Liver (tissue), 9 donors: ENCODE measurements around the gene TSEN2. TPM values are rescaled to one million over a fixed set of nuclear protein-coding genes. Genes with fewer than 3 reads are reported as not detected.

ENCODE experiments used
- DNase-seq: peaks from one replicate; pipeline ENCODE4 v3.0.0-alpha.2; 2017; ENCODE audit warnings: low spot score
- H3K27ac ChIP-seq, 2 donors: one replicate each; pipeline ENCODE4 v1.7.0; 2013; ENCODE audit warnings: inconsistent platforms in 2 of 2, low read length in 2 of 2, control low read depth in 1 of 2, low read depth in 1 of 2, mild to moderate bottlenecking in 1 of 2
- H3K27me3 ChIP-seq, 4 donors: one replicate each; pipeline versions ENCODE4 v1.6.1 to v1.7.0; 2013; ENCODE audit warnings: low read length in 3 of 4, inconsistent platforms in 1 of 4, mild to moderate bottlenecking in 1 of 4, moderate library complexity in 1 of 4; ENCODE audit not compliant: control insufficient read depth in 4 of 4, insufficient read depth in 4 of 4
- H3K36me3 ChIP-seq, 4 donors: one replicate each; pipeline versions ENCODE4 v1.6.1 to v1.7.0; 2013; ENCODE audit warnings: low read length in 3 of 4, mild to moderate bottlenecking in 3 of 4, low read depth in 1 of 4, moderate library complexity in 1 of 4; ENCODE audit not compliant: control insufficient read depth in 4 of 4, insufficient read depth in 3 of 4
- H3K4me1 ChIP-seq, 4 donors: one replicate each; pipeline versions ENCODE4 v1.6.1 to v1.7.0; 2013; ENCODE audit warnings: low read length in 3 of 4, mild to moderate bottlenecking in 3 of 4, moderate library complexity in 1 of 4; ENCODE audit not compliant: control insufficient read depth in 4 of 4, insufficient read depth in 4 of 4
- H3K4me3 ChIP-seq, 3 donors: one replicate each; pipeline versions ENCODE4 v1.6.1 to v1.7.0; 2013; ENCODE audit warnings: low read length in 3 of 3, control low read depth in 1 of 3, low read depth in 1 of 3, mild to moderate bottlenecking in 1 of 3
- H3K9ac ChIP-seq, 2 donors: one replicate each; pipeline ENCODE4 v1.7.0; 2013; ENCODE audit warnings: low read length in 2 of 2, mild to moderate bottlenecking in 2 of 2, moderate library complexity in 2 of 2, control low read depth in 1 of 2, low read depth in 1 of 2
- H3K9me3 ChIP-seq, 4 donors: one replicate each; pipeline versions ENCODE4 v1.6.1 to v1.7.0; 2013; ENCODE audit warnings: low read length in 3 of 4; ENCODE audit not compliant: control insufficient read depth in 4 of 4
- ATF3 ChIP-seq: IDR thresholded peaks from 2 replicates; pipeline ENCODE4 v1.6.1; 2016; ENCODE audit warnings: antibody characterized with exemption
- CTCF ChIP-seq: fragments of 150-350 bp; IDR thresholded peaks from 2 replicates; pipeline ENCODE4 v1.5.1; 2017; ENCODE audit warnings: improper control_type of control experiment, low read depth, low read length; ENCODE audit not compliant: missing input control
- EGR1 ChIP-seq, 2 donors: IDR thresholded peaks; 2 replicates each; pipeline ENCODE4 v1.6.1; 2016 to 2018; ENCODE audit warnings: antibody characterized with exemption in 2 of 2, low read depth in 2 of 2
- FOXA1 ChIP-seq: IDR thresholded peaks from 2 replicates; pipeline ENCODE4 v1.6.1; 2016; ENCODE audit warnings: antibody characterized with exemption
- FOXA2 ChIP-seq: IDR thresholded peaks from 2 replicates; pipeline ENCODE4 v1.6.1; 2016; ENCODE audit warnings: antibody characterized with exemption
- HNF4A ChIP-seq, 2 donors: conservative IDR thresholded peaks; 2 replicates each; pipeline ENCODE4 v1.6.1; 2016; ENCODE audit warnings: antibody characterized with exemption in 2 of 2, mild to moderate bottlenecking in 2 of 2
- HNF4G ChIP-seq: IDR thresholded peaks from 2 replicates; pipeline ENCODE4 v1.6.1; 2016; ENCODE audit warnings: antibody characterized with exemption
- JUND ChIP-seq, 2 donors: IDR thresholded peaks; 2 replicates each; pipeline ENCODE4 v1.6.1; 2016; ENCODE audit warnings: antibody characterized with exemption in 2 of 2
- MAX ChIP-seq: IDR thresholded peaks from 2 replicates; pipeline ENCODE4 v1.6.1; 2016; ENCODE audit warnings: antibody characterized with exemption
- NR2F2 ChIP-seq: IDR thresholded peaks from 2 replicates; pipeline ENCODE4 v1.6.1; 2016; ENCODE audit warnings: antibody characterized with exemption
- RAD21 ChIP-seq, 2 donors: IDR thresholded peaks; 2 replicates each; pipeline ENCODE4 v1.6.1; 2016; ENCODE audit warnings: antibody characterized with exemption in 2 of 2, mild to moderate bottlenecking in 2 of 2
- REST ChIP-seq: IDR thresholded peaks from 2 replicates; pipeline ENCODE4 v1.6.1; 2016; ENCODE audit warnings: antibody characterized with exemption, mild to moderate bottlenecking
- RXRA ChIP-seq, 2 donors: IDR thresholded peaks; 2 replicates each; pipeline ENCODE4 v1.6.1; 2017 to 2018; ENCODE audit warnings: antibody characterized with exemption in 2 of 2, mild to moderate bottlenecking in 1 of 2
- SP1 ChIP-seq: IDR thresholded peaks from 2 replicates; pipeline ENCODE4 v1.6.1; 2018; ENCODE audit warnings: antibody characterized with exemption, mild to moderate bottlenecking
- TAF1 ChIP-seq: conservative IDR thresholded peaks from 2 replicates; pipeline ENCODE4 v1.6.1; 2016; ENCODE audit warnings: antibody characterized with exemption, mild to moderate bottlenecking
- YY1 ChIP-seq: IDR thresholded peaks from 2 replicates; pipeline ENCODE4 v1.6.1; 2016; ENCODE audit warnings: antibody characterized with exemption, mild to moderate bottlenecking
- ZBTB33 ChIP-seq: IDR thresholded peaks from 2 replicates; pipeline ENCODE4 v1.6.1; 2016; ENCODE audit warnings: antibody characterized with exemption
- WGBS: extraction: QIAGEN DNeasy Blood & Tissue Kit; methylation state at CpG from one replicate; pipeline ENCODE4 v1.1.7; 2013; 5-methylcytosine and 5-hydroxymethylcytosine counted together
- polyA plus RNA-seq, 2 donors: library from polyadenylated mRNA; stranded (reverse) in 1 of 2; unstranded in 1 of 2; fragments of 200-250 nt in 1 of 2; fragments of >200 nt in 1 of 2; fragmentation: Nextera tagmentation in 1 of 2; extraction: Ambion mirVana in 1 of 2; gene quantifications; one replicate each; pipeline versions ENCODE4 v1.2.1 to v1.2.3, GENCODE V29; 2013 to 2015
- total RNA-seq, 2 donors: library from RNA; depleted of rRNA; stranded (reverse); fragments of >200 nt; gene quantifications; one replicate each; pipeline ENCODE4 v1.2.3, GENCODE V29; 2014
- donor health status: healthy.
- donor health status: healthy.
- donor health status: healthy.
- donor health status: healthy.
- donor health status: healthy.

The TSEN2 gene
- total and polyA plus RNA-seq, 4 donors = 4.1 to 14.1 (median 6.9) TPM

GRCh38 chr3:12472000-12472610, 12.2 kb upstream of the TSEN2 start (continued):
- TF ChIP-seq ZBTB33 (no peak), TAF1 (no peak)

GRCh38 chr3:12472796-12473195, 11.5 kb upstream of the TSEN2 start:
- Histone ChIP-seq H3K36me3 (no peaks in the 10 kb centered on the region), H3K9me3 (no peaks in the 10 kb centered on the region), H3K27me3 (no peaks in the 10 kb centered on the region), H3K4me3 (no peak overlapping the region), H3K27ac (no peak overlapping the region), H3K4me1 (peaks cover 0 to 5% (median 0%) of the 10 kb centered on the region in 4 donors), H3K9ac (no peak overlapping the region)
- WGBS = 96% methylated on average over 5 of the region's 5 CpGs
- no peak for DNase-seq
- no peak for TF ChIP-seq RXRA (IDR thresholded peaks at IDR 0.05)
- TF ChIP-seq MAX = no peak
- no peak for TF ChIP-seq CTCF

GRCh38 chr3:12473511-12473910, 10.8 kb upstream of the TSEN2 start:
- H3K4me3 ChIP-seq = no peak overlapping the region
- H3K9me3 ChIP-seq = no peaks in the 10 kb centered on the region
- no peak overlapping the region for H3K9ac ChIP-seq
- H3K27me3 ChIP-seq = no peaks in the 10 kb centered on the region
- peaks cover 0 to 5% (median 0%) of the 10 kb centered on the region in 4 donors for H3K4me1 ChIP-seq
- WGBS = 92% methylated on average over 9 of the region's 9 CpGs
- H3K27ac ChIP-seq = no peak overlapping the region
- DNase-seq = no peak
- H3K36me3 ChIP-seq = no peaks in the 10 kb centered on the region
- no peak for TF ChIP-seq REST
- no peak for TF ChIP-seq HNF4G
- TF ChIP-seq RXRA (IDR thresholded peaks at IDR 0.05) = no peak
- TF ChIP-seq FOXA2 = no peak
- no peak for TF ChIP-seq NR2F2
- TF ChIP-seq EGR1 (IDR thresholded peaks at IDR 0.05; ENCODE audit: low read depth in 2 of 2) = no peak
- TF ChIP-seq RAD21 (IDR thresholded peaks at IDR 0.05) = no peak
- TF ChIP-seq CTCF = no peak
- no peak for TF ChIP-seq MAX
- no peak for TF ChIP-seq HNF4A (conservative IDR thresholded peaks at IDR 0.05)
- no peak for TF ChIP-seq SP1
- TF ChIP-seq JUND (IDR thresholded peaks at IDR 0.05) = no peak
- no peak for TF ChIP-seq YY1
- TF ChIP-seq ATF3 = no peak
- TF ChIP-seq TAF1 = no peak
- no peak for TF ChIP-seq FOXA1
- no peak for TF ChIP-seq ZBTB33
